Measurements from ENCODE around the gene HNRNPUL2.

HNRNPUL2 gene

GRCh38 chr11:62666259-62666926 lies 60.9 kb downstream of the HNRNPUL2 start:
- no peak for DNase-seq (ENCODE audit: low spot score)

- peak; percentile 51 for DNase-seq (ENCODE audit: low spot score)
Observed at GRCh38 chr11:62665599-62666258, 61.5 kb downstream of the HNRNPUL2 start.

- peak; percentile 93 for DNase-seq (ENCODE audit: low spot score)
Observed at GRCh38 chr11:62665075-62665598, 62.1 kb downstream of the HNRNPUL2 start, which contains the start of the genes C11orf98 and CSKMT. Gene C11orf98, minus strand, starts transcription at chr11:62665210. Its CDS starts 41 bp downstream, at chr11:62665169. Gene CSKMT, plus strand, starts transcription at chr11:62665312. Its CDS starts 568 bp downstream, at chr11:62665880.

GRCh38 chr11:62664405-62665074 lies 62.7 kb downstream of the HNRNPUL2 start:
- peak; percentile 52 for DNase-seq (ENCODE audit: low spot score)
